IMR-90 (cell line): ENCODE measurements around the gene NOL4L. TPM values are rescaled to one million over a fixed set of nuclear protein-coding genes. Genes with fewer than 3 reads are reported as not detected.

Experiments
- ATAC-seq: fragments of 200-7000 bp; cut with Tn5 transposase; 2 replicates; pipeline ENCODE4 v1.9.1; 2020; ENCODE audit warnings: low read depth, mild to moderate bottlenecking, moderate library complexity
- Bru-seq: library from RNA; stranded (reverse); fragments of 400-500 nt; gene quantifications from one replicate; lab custom pipeline; 2021; lab: Mats Ljungman, UMichigan
- BruChase-seq, 2 experiments: library from RNA; stranded (reverse); fragments of 400-500 nt; gene quantifications; one replicate each; lab custom pipeline; 2021; lab: Mats Ljungman, UMichigan
- BruUV-seq: library from RNA; stranded (reverse); fragments of 400-500 nt; replicated peaks from 2 replicates; lab custom pipeline; 2021; lab: Mats Ljungman, UMichigan
- CTCF ChIA-PET: fragments of 300-600 bp; formaldehyde crosslinking; extraction: SDS; loops from one replicate; lab custom pipeline; 2021; ENCODE audit warnings: antibody characterized with exemption; lab: Yijun Ruan, JAX
- POLR2A ChIA-PET: fragments of 300-600 bp; sonication (Branson Sonifier 250); formaldehyde crosslinking; loops from one replicate; lab custom pipeline; 2022; ENCODE audit warnings: antibody characterized with exemption; ENCODE audit not compliant: unreplicated experiment; lab: Charles Lee
- DNase-seq: peaks from one replicate; pipeline ENCODE4 v3.0.0; 2013
- H2AFZ ChIP-seq: replicated peaks from 2 replicates; pipeline ENCODE3; 2013; ENCODE audit warnings: low read length, mild to moderate bottlenecking; ENCODE audit not compliant: poor library complexity
- H2AK5ac ChIP-seq: 2 replicates; pipeline ENCODE4 v1.6.1; 2013; ENCODE audit warnings: low read depth, low read length, inconsistent platforms
- H2AK9ac ChIP-seq: replicated peaks from 2 replicates; pipeline ENCODE3; 2013; ENCODE audit warnings: mild to moderate bottlenecking, low read depth, low read length, moderate library complexity; ENCODE audit not compliant: poor library complexity
- H2BK120ac ChIP-seq: 2 replicates; pipeline ENCODE4 v1.6.1; 2013; ENCODE audit warnings: low read depth, low read length, inconsistent platforms
- H2BK15ac ChIP-seq: 3 replicates; pipeline ENCODE4 v1.6.1; 2013; ENCODE audit warnings: low read depth, low read length, inconsistent platforms
- H2BK20ac ChIP-seq: 2 replicates; pipeline ENCODE4 v1.6.1; 2013; ENCODE audit warnings: low read depth, mild to moderate bottlenecking, inconsistent platforms, low read length, moderate library complexity
- H2BK5ac ChIP-seq: 2 replicates; pipeline ENCODE4 v1.6.1; 2013; ENCODE audit warnings: mild to moderate bottlenecking, low read depth, low read length, inconsistent platforms; ENCODE audit not compliant: poor library complexity, severe bottlenecking
- H3K14ac ChIP-seq: replicated peaks from 2 replicates; pipeline ENCODE4 v1.6.1; 2013; ENCODE audit warnings: low read depth, low read length, inconsistent platforms
- H3K18ac ChIP-seq: 2 replicates; pipeline ENCODE4 v1.6.1; 2013; ENCODE audit warnings: low read depth, low read length, control low read depth
- H3K23ac ChIP-seq: 2 replicates; pipeline ENCODE4 v1.6.1; 2013; ENCODE audit warnings: low read depth, low read length, inconsistent platforms
- H3K27ac ChIP-seq: 2 replicates; pipeline ENCODE4 v1.5.1; 2013; ENCODE audit warnings: mild to moderate bottlenecking, control low read depth, low read length; ENCODE audit not compliant: insufficient read depth
- H3K27me3 ChIP-seq: 2 replicates; pipeline ENCODE4 v1.6.1; 2013; ENCODE audit warnings: low read length; ENCODE audit not compliant: control insufficient read depth, insufficient read depth
- H3K36me3 ChIP-seq: 2 replicates; pipeline ENCODE4 v1.6.1; 2013; ENCODE audit warnings: low read length, mixed read lengths; ENCODE audit not compliant: control insufficient read depth, insufficient read depth
- H3K4ac ChIP-seq: 2 replicates; pipeline ENCODE4 v1.6.1; 2013; ENCODE audit warnings: low read depth, low read length, inconsistent platforms
- H3K4me1 ChIP-seq: 2 replicates; pipeline ENCODE4 v1.6.1; 2013; ENCODE audit warnings: low read length, mixed read lengths; ENCODE audit not compliant: control insufficient read depth, insufficient read depth
- H3K4me2 ChIP-seq: 2 replicates; pipeline ENCODE4 v1.6.1; 2013; ENCODE audit warnings: low read depth, mild to moderate bottlenecking, control low read depth, low read length, moderate library complexity
- H3K4me3 ChIP-seq: 2 replicates; pipeline ENCODE4 v1.5.1; 2013; ENCODE audit warnings: low read depth, mild to moderate bottlenecking, control low read depth, low read length, moderate library complexity; ENCODE audit not compliant: insufficient read depth
- H3K56ac ChIP-seq: 2 replicates; pipeline ENCODE4 v1.6.1; 2013; ENCODE audit warnings: low read length, inconsistent platforms; ENCODE audit not compliant: insufficient read depth; ENCODE audit errors: extremely low read depth
- H3K79me1 ChIP-seq, 2 experiments: 2 replicates each; pipeline ENCODE4 v1.6.1; 2013; ENCODE audit warnings: low read length in 2 of 2, inconsistent platforms in 1 of 2, low read depth in 1 of 2
- H3K9ac ChIP-seq: 2 replicates; pipeline ENCODE4 v1.6.1; 2013; ENCODE audit warnings: low read depth, low read length, control low read depth
- H3K9me1 ChIP-seq: 2 replicates; pipeline ENCODE4 v1.6.1; 2013; ENCODE audit warnings: low read length, inconsistent platforms; ENCODE audit not compliant: insufficient read depth
- H3K9me3 ChIP-seq: 2 replicates; pipeline ENCODE4 v1.6.1; 2013; ENCODE audit warnings: low read length; ENCODE audit not compliant: control insufficient read depth, insufficient read depth
- H4K20me1 ChIP-seq: 2 replicates; pipeline ENCODE4 v1.6.1; 2013; ENCODE audit warnings: low read length, inconsistent platforms; ENCODE audit not compliant: insufficient read depth
- H4K5ac ChIP-seq: 2 replicates; pipeline ENCODE4 v1.6.1; 2013; ENCODE audit warnings: mild to moderate bottlenecking, low read depth, low read length, control low read depth
- H4K8ac ChIP-seq, 2 experiments: 2 replicates each; pipeline ENCODE4 v1.6.1; 2013; ENCODE audit warnings: low read depth in 2 of 2, low read length in 2 of 2, control low read depth in 1 of 2, inconsistent platforms in 1 of 2
- H4K91ac ChIP-seq: 2 replicates; pipeline ENCODE4 v1.6.1; 2013; ENCODE audit warnings: low read depth, low read length, inconsistent platforms; ENCODE audit not compliant: insufficient read depth
- MAZ ChIP-seq: IDR thresholded peaks from 2 replicates; pipeline ENCODE4 v1.6.1; 2012; ENCODE audit warnings: low read depth, mild to moderate bottlenecking, low read length, improper control_type of control experiment, moderate library complexity, borderline replicate concordance
- SMC3 ChIP-seq: fragments of 150-350 bp; IDR thresholded peaks from 2 replicates; pipeline ENCODE4 v1.6.1; 2016; ENCODE audit warnings: low read depth, mild to moderate bottlenecking, antibody characterized with exemption, low read length, moderate library complexity
- WGBS, 2 experiments: methylation state at CpG; one replicate each; pipeline versions ENCODE4 v1.1.5 to v1.1.7; 2013; ENCODE audit warnings: missing lambda C conversion rate in 2 of 2; ENCODE audit not compliant: insufficient read length in 1 of 2; ENCODE audit errors: extremely low coverage in 2 of 2; 5-methylcytosine and 5-hydroxymethylcytosine counted together
- dilution Hi-C: fragments of 300-500 bp; cut with HindIII; formaldehyde crosslinking; loops from one replicate; pipeline ENCODE4 v1.14.3; 2018; ENCODE audit warnings: low sequenced_read_pairs; ENCODE audit not compliant: unreplicated experiment
- in situ Hi-C: fragments of 300-500 bp; cut with MboI; formaldehyde crosslinking; loops from 3 replicates; pipeline ENCODE4 v1.14.3; 2019; ENCODE audit warnings: low sequenced_read_pairs, inconsistent platforms, mixed read lengths
- intact Hi-C: fragments of 100-400 bp; cut with micrococcal nuclease; formaldehyde crosslinking; loops from 2 replicates; pipeline ENCODE4 v1.10.0; 2022
- long read RNA-seq: library from polyadenylated mRNA; unstranded; transcript quantifications from one replicate; pipeline ENCODE4 v2.0.0, GENCODE V29; 2021; ENCODE audit not compliant: unreplicated experiment
- polyA plus RNA-seq, 3 experiments: library from polyadenylated mRNA; depleted of rRNA; stranded (reverse); fragments of >200 nt; gene quantifications; 2 replicates each; pipeline ENCODE4 v1.2.3, GENCODE V29; 2012; ENCODE audit warnings: low replicate concordance in 1 of 3
- total RNA-seq: library from RNA; depleted of rRNA; stranded (reverse); fragments of >200 nt; gene quantifications from 2 replicates; pipeline ENCODE4 v1.2.3, GENCODE V29; 2012; rRNA removed

NOL4L gene, protein sequence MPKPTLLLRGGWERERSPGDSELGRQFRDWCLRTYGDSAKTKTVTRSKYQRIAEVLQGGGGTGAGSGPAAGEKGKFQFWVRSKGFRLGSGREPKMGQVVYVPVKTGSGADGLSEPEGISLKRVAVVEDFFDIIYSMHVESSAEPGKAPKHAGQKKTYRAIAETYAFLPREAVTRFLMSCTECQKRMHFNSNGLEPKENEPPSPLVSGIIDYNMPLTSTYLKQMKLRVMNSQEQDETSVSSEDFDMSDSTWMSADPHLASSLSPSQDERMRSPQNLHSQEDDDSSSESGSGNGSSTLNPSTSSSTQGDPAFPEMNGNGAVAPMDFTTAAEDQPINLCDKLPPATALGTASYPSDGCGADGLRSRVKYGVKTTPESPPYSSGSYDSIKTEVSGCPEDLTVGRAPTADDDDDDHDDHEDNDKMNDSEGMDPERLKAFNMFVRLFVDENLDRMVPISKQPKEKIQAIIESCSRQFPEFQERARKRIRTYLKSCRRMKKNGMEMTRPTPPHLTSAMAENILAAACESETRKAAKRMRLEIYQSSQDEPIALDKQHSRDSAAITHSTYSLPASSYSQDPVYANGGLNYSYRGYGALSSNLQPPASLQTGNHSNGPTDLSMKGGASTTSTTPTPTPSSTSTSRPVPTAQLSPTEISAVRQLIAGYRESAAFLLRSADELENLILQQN
- total RNA-seq (4.7 and 5.6 TPM in 2 replicates), polyA plus RNA-seq (2012; rRNA removed) (13.3 and 16.6 TPM in 2 replicates), Bru-seq, nascent RNA (percentile 51 among the genes with signal in this experiment), BruChase-seq, experiment 1, labeled RNA remaining after a 6-hour chase (percentile 48 among the genes with signal in this experiment), BruChase-seq, experiment 2, labeled RNA remaining after a 2-hour chase (percentile 66 among the genes with signal in this experiment)
- polyA plus RNA-seq (2012; cell fraction: cytosol; rRNA removed): 11.4 and 18.6 TPM in 2 replicates
- polyA plus RNA-seq (2012; cell fraction: nucleus; rRNA removed; ENCODE audit: low replicate concordance): 34.9 and 65.6 TPM in 2 replicates
- long read RNA-seq, full-length matches to known transcripts: 2 of 12 reads
- long read RNA-seq, partial matches to known transcripts: 0 of 12 reads
- long read RNA-seq, other reads (novel, unspliced or antisense): 10 of 12 reads

DNA sequence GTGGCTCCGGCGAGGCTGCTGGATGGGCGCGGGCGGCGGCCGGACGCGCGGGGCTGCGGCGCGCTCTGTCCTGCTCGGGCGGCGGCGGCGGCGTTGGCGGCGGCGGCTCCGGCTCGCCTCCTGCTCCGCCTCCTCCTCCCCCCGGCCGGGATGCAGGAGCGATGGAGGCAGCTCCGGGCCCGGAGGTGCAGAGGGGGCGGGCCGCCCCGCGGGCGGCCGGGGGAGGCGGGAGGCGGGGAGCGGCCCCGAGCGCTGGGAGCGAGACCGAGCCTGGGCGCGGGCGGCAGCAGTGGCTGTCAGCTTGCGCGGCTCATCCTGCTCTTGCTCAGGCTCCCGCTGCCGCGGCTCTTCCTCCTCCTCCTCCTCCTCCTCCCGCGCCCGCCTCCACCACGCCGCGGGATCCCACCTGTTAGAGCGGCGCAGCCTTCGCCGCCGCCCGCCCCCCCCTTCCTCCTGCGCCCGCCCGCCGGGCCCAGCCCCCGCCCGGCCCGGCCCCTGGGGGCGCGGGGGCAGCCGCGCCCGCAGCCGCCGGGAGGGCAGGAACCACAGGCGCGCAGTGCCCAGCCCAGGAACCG, at the start of gene NOL4L:
Gene NOL4L, minus strand, starts transcription at position 323 of the 575 bp plus-strand sequence. CDS start 443 bp downstream, outside the sequence.
- Histone ChIP-seq H3K18ac (no peak within 1 kb of the TSS), H3K14ac (0 out of 2 replicates have a peak within 1 kb of the TSS, but pooled peaks have one; percentile 32), H3K36me3 (no peaks in the 10 kb centered on the region), H4K20me1 (no peaks in the 10 kb centered on the region; the same call in 1 of the 2 replicates), H3K9me3 (no peaks in the 10 kb centered on the region), H2AFZ (peak within 1 kb of the TSS; percentile 92), H3K4ac (no peak within 1 kb of the TSS; the same call in 1 of the 2 replicates), H3K4me2 (peak within 1 kb of the TSS; percentile 78), H3K79me1 (no peaks in the 10 kb centered on the region), H4K8ac (no peak within 1 kb of the TSS), H3K4me1 (peaks cover 5% of the 10 kb centered on the region; the same call in 1 of the 2 replicates), H2AK5ac (no peak within 1 kb of the TSS), H3K27me3 (peaks cover 26% of the 10 kb centered on the region), H3K56ac (no peak within 1 kb of the TSS), H2AK9ac (no peak within 1 kb of the TSS), H3K9ac (no peak within 1 kb of the TSS), H2BK120ac (no peak within 1 kb of the TSS), H4K5ac (no peak within 1 kb of the TSS), H3K27ac (no peak within 1 kb of the TSS), H3K23ac (no peak within 1 kb of the TSS), H2BK20ac (no peak within 1 kb of the TSS), H2BK5ac (no peak within 1 kb of the TSS), H4K91ac (no peak within 1 kb of the TSS), H2BK15ac (no peak within 1 kb of the TSS), H3K9me1 (peaks cover 10% of the 10 kb centered on the region; the same call in 1 of the 2 replicates), H3K4me3 (peak within 1 kb of the TSS; percentile 59)
- BruUV-seq: no TSS peak
- ATAC-seq: peak; percentile 35
- 1% methylated on average over 19 of the region's 80 CpGs; no CpG with 5 or more reads in 1 of the 2 experiments for WGBS, 2 experiments
- CTCF ChIA-PET: no interaction called here
- DNase-seq: no peak
- dilution Hi-C loops (no loop called here), intact Hi-C loops (no loop called here), in situ Hi-C loops (no loop called here)
- TF ChIP-seq MAZ (peak; percentile 8; the same call in 1 of the 2 replicates), SMC3 (no peak)
- POLR2A ChIA-PET: no interaction called here
